ENCODE data around the gene OR6F1.
"Not testable (repeated sequence)": the region's sequence is repeated elsewhere in the genome, so short reads cannot be mapped to it uniquely, and the experiment has no call there.

Gene OR6F1

GRCh38 chr1:247716546-247716945 lies at the start of gene OR6F1:
Gene OR6F1, minus strand, starts transcription at chr1:247716646. Its CDS starts 3,891 bp downstream, at chr1:247712755.
- TF ChIP-seq CTCF (IDR thresholded peaks at IDR 0.05; ENCODE audit: low read depth, low read length), result no peak
- H3K4me3 ChIP-seq (replicated peaks in 1 of 2; ENCODE audit: low read depth in 2 of 2, low read length in 2 of 2), result no peak within 1 kb of the TSS
- no peak for DNase-seq (ENCODE audit: low read depth in 2 of 2)

GRCh38 chr1:247760456-247760855 lies 44.0 kb upstream of the OR6F1 start, which contains the start of gene OR1C1:
Gene OR1C1, minus strand, starts transcription at chr1:247760556. Its CDS starts 2,150 bp downstream, at chr1:247758406.
- no peak for DNase-seq (ENCODE audit: low read depth in 2 of 2)
- H3K4me3 ChIP-seq (replicated peaks in 1 of 2; ENCODE audit: low read depth in 2 of 2, low read length in 2 of 2), result no peak within 1 kb of the TSS
- no peak for TF ChIP-seq CTCF (IDR thresholded peaks at IDR 0.05; ENCODE audit: low read depth, low read length)

- peak in 1 of 2 donors; percentile 58 for DNase-seq (ENCODE audit: low read depth in 2 of 2)
- H3K4me3 ChIP-seq (replicated peaks in 1 of 2; ENCODE audit: low read depth in 2 of 2, low read length in 2 of 2), result not testable (repeated sequence)
Measured at GRCh38 chr1:247754311-247754710, 37.9 kb upstream of the OR6F1 start.

GRCh38 chr1:247749870-247750269 lies 33.4 kb upstream of the OR6F1 start:
- TF ChIP-seq CTCF (IDR thresholded peaks at IDR 0.05; ENCODE audit: low read depth, low read length), result no peak
- no peak for DNase-seq (ENCODE audit: low read depth in 2 of 2)
- no peak overlapping the region for H3K4me3 ChIP-seq (replicated peaks in 1 of 2; ENCODE audit: low read depth in 2 of 2, low read length in 2 of 2)

GRCh38 chr1:247748041-247748440 lies 31.6 kb upstream of the OR6F1 start, which contains the start of gene OR14A2:
Gene OR14A2, minus strand, starts transcription at chr1:247748141.
- TF ChIP-seq CTCF (IDR thresholded peaks at IDR 0.05; ENCODE audit: low read depth, low read length), result no peak
- no peak for DNase-seq (ENCODE audit: low read depth in 2 of 2)
- no peak within 1 kb of the TSS for H3K4me3 ChIP-seq (replicated peaks in 1 of 2; ENCODE audit: low read depth in 2 of 2, low read length in 2 of 2)

GRCh38 chr1:247747616-247748015 lies 31.2 kb upstream of the OR6F1 start:
- peak in 1 of 2 donors; percentile 87 for DNase-seq (ENCODE audit: low read depth in 2 of 2)
- no peak for TF ChIP-seq CTCF (IDR thresholded peaks at IDR 0.05; ENCODE audit: low read depth, low read length)
- no peak overlapping the region for H3K4me3 ChIP-seq (replicated peaks in 1 of 2; ENCODE audit: low read depth in 2 of 2, low read length in 2 of 2)

GRCh38 chr1:247746391-247746935 lies 30.0 kb upstream of the OR6F1 start:
- H3K4me3 ChIP-seq (replicated peaks in 1 of 2; ENCODE audit: low read depth in 2 of 2, low read length in 2 of 2), result no peak overlapping the region
- TF ChIP-seq CTCF (IDR thresholded peaks at IDR 0.05; ENCODE audit: low read depth, low read length), result no peak
- DNase-seq (ENCODE audit: low read depth in 2 of 2), result peak; percentile 4 to 80

GRCh38 chr1:247742215-247742760 lies 25.8 kb upstream of the OR6F1 start:
- DNase-seq (ENCODE audit: low read depth in 2 of 2), result peak; percentile 14 to 83
- H3K4me3 ChIP-seq (replicated peaks in 1 of 2; ENCODE audit: low read depth in 2 of 2, low read length in 2 of 2), result not testable (repeated sequence)
